GM12878 (cell line): ENCODE measurements around the gene FOXP4. TPM values are rescaled to one million over a fixed set of nuclear protein-coding genes. Genes with fewer than 3 reads are reported as not detected.

Experiments used
- ATAC-seq: fragments of 200-7000 bp; cut with Tn5 transposase; 3 replicates; pipeline ENCODE4 v1.9.1; 2020; ENCODE audit warnings: mild to moderate bottlenecking, moderate library complexity
- BruUV-seq: library from RNA; stranded (reverse); fragments of 400-500 nt; replicated peaks from 2 replicates; lab custom pipeline; 2021; lab: Mats Ljungman, UMichigan
- CTCF ChIA-PET: fragments of 300-600 bp; sonication (Branson Sonifier 250); formaldehyde crosslinking; extraction: SDS; loops from one replicate; lab custom pipeline; 2021; ENCODE audit warnings: inconsistent platforms; lab: Yijun Ruan, JAX
- POLR2A ChIA-PET: fragments of 350-600 bp; formaldehyde crosslinking; extraction: SDS; loops from one replicate; lab custom pipeline; 2021; ENCODE audit warnings: inconsistent platforms; lab: Charles Lee
- RAD21 ChIA-PET: fragments of 300-600 bp; sonication (Branson Sonifier 250); formaldehyde crosslinking; loops from one replicate; lab custom pipeline; 2023; ENCODE audit warnings: antibody characterized with exemption; ENCODE audit not compliant: unreplicated experiment; lab: Charles Lee
- SMC1A ChIA-PET: fragments of 300-600 bp; sonication (Branson Sonifier 250); formaldehyde crosslinking; loops from one replicate; lab custom pipeline; 2023; ENCODE audit not compliant: unreplicated experiment, uncharacterized antibody; lab: Charles Lee
- DNase-seq: peaks from one replicate; pipeline ENCODE4 v3.0.0-alpha.2; 2011; ENCODE audit warnings: low read depth, low spot score
- FAIRE-seq: peaks from 3 replicates; lab custom pipeline; 2011; peaks lifted over from hg19 to GRCh38; lab: Jason Lieb, UNC
- H2AFZ ChIP-seq: 2 replicates; pipeline ENCODE4 v1.6.0; 2011; ENCODE audit warnings: low read depth, low read length, control low read depth; ENCODE audit not compliant: control insufficient read depth
- H3K27ac ChIP-seq: 2 replicates; pipeline ENCODE4 v1.5.1; 2011; ENCODE audit warnings: control low read depth; ENCODE audit not compliant: control insufficient read depth, insufficient read depth
- H3K27me3 ChIP-seq, 2 experiments: replicated peaks in 1 of 2; 2 replicates each; pipeline versions ENCODE4 v1.6.0 to v1.6.1; 2011; ENCODE audit warnings: low read length in 1 of 2; ENCODE audit not compliant: control insufficient read depth in 2 of 2, insufficient read depth in 2 of 2
- H3K36me3 ChIP-seq, 2 experiments: 2 replicates each; pipeline ENCODE4 v1.5.1; 2011; ENCODE audit warnings: low read length in 1 of 2; ENCODE audit not compliant: control insufficient read depth in 2 of 2, insufficient read depth in 2 of 2
- H3K4me1 ChIP-seq: 2 replicates; pipeline ENCODE4 v1.6.1; 2011; ENCODE audit warnings: mild to moderate bottlenecking, low read length, moderate library complexity, mixed read lengths; ENCODE audit not compliant: control insufficient read depth, insufficient read depth
- H3K4me2 ChIP-seq: 2 replicates; pipeline ENCODE4 v1.6.0; 2011; ENCODE audit warnings: control low read depth; ENCODE audit not compliant: control insufficient read depth, insufficient read depth
- H3K4me3 ChIP-seq: fragments of 200-600 bp; sonication (generic); 2 replicates; pipeline ENCODE4 v1.5.1; 2016
- H3K79me2 ChIP-seq: 2 replicates; pipeline ENCODE4 v1.6.0; 2011; ENCODE audit warnings: low read length; ENCODE audit not compliant: control insufficient read depth, insufficient read depth
- H3K9ac ChIP-seq: 2 replicates; pipeline ENCODE4 v1.8.0; 2011; ENCODE audit warnings: low read length, control low read depth, mixed read lengths; ENCODE audit not compliant: control insufficient read depth, insufficient read depth
- H3K9me3 ChIP-seq: replicated peaks from 3 replicates; pipeline ENCODE4 v1.5.1; 2011; ENCODE audit warnings: mild to moderate bottlenecking, low read length; ENCODE audit not compliant: control insufficient read depth, insufficient read depth
- H4K20me1 ChIP-seq: 2 replicates; pipeline ENCODE4 v1.6.0; 2011; ENCODE audit not compliant: control insufficient read depth, insufficient read depth
- BMI1 ChIP-seq: fragments of 450-650 bp; IDR thresholded peaks from 2 replicates; pipeline ENCODE4 v1.6.1; 2016; ENCODE audit warnings: mild to moderate bottlenecking, moderate library complexity, borderline replicate concordance
- CBX3 ChIP-seq: fragments of 200-600 bp; sonication (generic); IDR thresholded peaks from 2 replicates; pipeline ENCODE4 v1.6.1; 2016; ENCODE audit warnings: low read depth, borderline replicate concordance
- CBX5 ChIP-seq: sonication (generic); IDR thresholded peaks from 2 replicates; pipeline ENCODE4 v1.6.1; 2016; ENCODE audit warnings: low read depth, moderate library complexity, mild to moderate bottlenecking, inconsistent platforms
- CEBPB ChIP-seq, 2 experiments: fragments of 150-350 bp in 1 of 2; IDR thresholded peaks; 2 replicates each; pipeline ENCODE4 v1.6.1; 2012 to 2014; ENCODE audit warnings: low read depth in 2 of 2, low read length in 2 of 2, borderline replicate concordance in 1 of 2, inconsistent platforms in 1 of 2
- E2F4 ChIP-seq: IDR thresholded peaks from 2 replicates; pipeline ENCODE4 v1.6.1; 2012; ENCODE audit warnings: low read depth, low read length, improper control_type of control experiment
- E2F8 ChIP-seq: fragments of 450-650 bp; IDR thresholded peaks from 2 replicates; pipeline ENCODE4 v1.6.1; 2018; ENCODE audit warnings: mild to moderate bottlenecking, low read depth, moderate library complexity; ENCODE audit not compliant: partially characterized antibody
- HDAC6 ChIP-seq: fragments of 200-600 bp; sonication (generic); IDR thresholded peaks from one replicate; pipeline ENCODE4 v1.8.0; 2017; ENCODE audit warnings: antibody characterized with exemption; ENCODE audit not compliant: unreplicated experiment
- NFYA ChIP-seq: IDR thresholded peaks from 2 replicates; pipeline ENCODE4 v1.6.1; 2011; ENCODE audit warnings: low read depth, mild to moderate bottlenecking, low read length, improper control_type of control experiment, borderline replicate concordance
- NR2C2 ChIP-seq: IDR thresholded peaks from 2 replicates; pipeline ENCODE4 v1.6.1; 2011; ENCODE audit warnings: borderline replicate concordance, low read depth; ENCODE audit not compliant: control insufficient read depth, insufficient read length
- NRF1 ChIP-seq: conservative IDR thresholded peaks from 2 replicates; pipeline ENCODE4 v1.6.1; 2011; ENCODE audit warnings: mild to moderate bottlenecking, low read depth, low read length, improper control_type of control experiment
- SP1 ChIP-seq: IDR thresholded peaks from one replicate; pipeline ENCODE4 v1.6.1; 2011; ENCODE audit warnings: low read depth, low read length
- TAF1 ChIP-seq: IDR thresholded peaks from 2 replicates; pipeline ENCODE4 v1.6.1; 2011; ENCODE audit warnings: mild to moderate bottlenecking, low read depth, low read length, borderline replicate concordance
- ZBTB40 ChIP-seq: fragments of 450-650 bp; IDR thresholded peaks from 2 replicates; pipeline ENCODE4 v1.6.1; 2016; ENCODE audit warnings: mild to moderate bottlenecking, moderate library complexity, borderline replicate concordance
- ZNF217 ChIP-seq: fragments of 450-650 bp; IDR thresholded peaks from 2 replicates; pipeline ENCODE4 v1.6.1; 2017; ENCODE audit warnings: antibody characterized with exemption, mild to moderate bottlenecking
- WGBS: methylation state at CpG from one replicate; pipeline ENCODE4 v1.1.6; 2016; ENCODE audit warnings: low lambda C conversion rate; ENCODE audit not compliant: insufficient replicate concordance, insufficient coverage; ENCODE audit errors: missing lambda C conversion rate; 5-methylcytosine and 5-hydroxymethylcytosine counted together
- in situ Hi-C: fragments of 300-500 bp; cut with MboI; formaldehyde crosslinking; loops from 9 replicates; pipeline ENCODE4 v1.14.3; 2018; ENCODE audit warnings: mixed read lengths
- intact Hi-C: fragments of 100-400 bp; cut with micrococcal nuclease; formaldehyde crosslinking; loops from one replicate; pipeline ENCODE4 v1.14.2; 2022; ENCODE audit not compliant: unreplicated experiment
- polyA plus RNA-seq, 11 experiments: library from polyadenylated mRNA; depleted of rRNA in 4 of 11; unstranded in 6 of 11; stranded (reverse) in 5 of 11; fragments of >200 nt; fragmentation: Nextera tagmentation in 4 of 11; fragmentation: Illumina TruSeq in 1 of 11; extraction: Ambion mirVana in 4 of 11; extraction: Trizol in 1 of 11; gene quantifications; 1 replicate in 1 of 11; 2 replicates in 10 of 11; pipeline versions ENCODE4 v1.2.1 to v1.2.3, GENCODE V29; 2011 to 2016; ENCODE audit warnings: inconsistent platforms in 2 of 11, missing spikeins in 2 of 11, low read depth in 1 of 11
- total RNA-seq, 4 experiments: library from RNA; depleted of rRNA in 3 of 4; stranded (reverse); fragments of >200 nt in 3 of 4; fragmentation: Illumina TruSeq in 1 of 4; extraction: Trizol in 1 of 4; gene quantifications; 2 replicates each; pipeline versions ENCODE4 v1.2.1 to v1.2.3, GENCODE V29; 2013 to 2021

Gene FOXP4
- total and polyA plus RNA-seq, 10 of the 15 experiments (the other 5 are each of a cell fraction or from before 2014, with no cell fraction given) = 0.31 to 46.1 (median 2.3) TPM

- SMC1A ChIA-PET = interaction anchor here (1.1 to 2.0 kb wide), 4 partner anchors 8 to 36 kb away, joined by 3 to 6 read pairs (median 5); no protein-coding TSS in a partner anchor
- peaks cover 15% of the 10 kb centered on the region for H3K4me1 ChIP-seq
- no peak overlapping the region for H3K4me2 ChIP-seq
- 46% methylated on average over 3 of the region's 3 CpGs for WGBS
- no peak for DNase-seq
- H2AFZ ChIP-seq = no peak overlapping the region
- TF ChIP-seq E2F8 (no peak), HDAC6 (no peak), NFYA (no peak), E2F4 (no peak), ZNF217 (no peak), BMI1 (no peak), ZBTB40 (no peak), CBX3 (no peak), CEBPB (IDR thresholded peaks at IDR 0.05; ENCODE audit: borderline replicate concordance in 1 of 2, low read depth in 2 of 2, low read length in 2 of 2) (no peak), NRF1 (no peak), NR2C2 (no peak), TAF1 (no peak), SP1 (no peak), CBX5 (no peak)
- TF ChIP-seq, all 136 proteins: peak for 0
- Histone ChIP-seq H3K36me3 (no peaks in the 10 kb centered on the region), H4K20me1 (no peaks in the 10 kb centered on the region), H3K79me2 (no peaks in the 10 kb centered on the region), H3K9me3 (no peaks in the 10 kb centered on the region), H3K27ac (no peak overlapping the region), H3K9ac (no peak overlapping the region), H3K4me3 (no peak overlapping the region), H3K27me3 (peaks cover 0 to 5% of the 10 kb centered on the region in 2 experiments; a peak in 3 of 4 replicates)
- no TSS peak for BruUV-seq
- ATAC-seq (no peak), FAIRE-seq (no peak)
- ChIA-PET RAD21 (interaction anchor here (0.6 kb wide), 1 partner anchor 185 kb away, joined by 3 read pairs; no protein-coding TSS in a partner anchor), CTCF (no interaction called here), POLR2A (interaction anchor here (0.7 to 0.9 kb wide), 5 partner anchors 10 to 716 kb away, joined by 4 to 12 read pairs (median 4); no protein-coding TSS in a partner anchor)
- in situ Hi-C loops = no loop called here
- intact Hi-C loops = no loop called here
These were observed 45.6 kb upstream of the FOXP4 start for GRCh38 chr6:41500561-41500960.
